GM12891 (cell line): Measurements from ENCODE around the gene PRICKLE1.

ENCODE experiments used
- PAX5 ChIP-seq: IDR thresholded peaks from 2 replicates; pipeline ENCODE4 v1.6.1; 2011; ENCODE audit warnings: low read length, moderate library complexity, mild to moderate bottlenecking; ENCODE audit not compliant: insufficient read depth, severe bottlenecking
- POLR2A ChIP-seq: IDR thresholded peaks from 2 replicates; pipeline ENCODE4 v1.6.1; 2011; ENCODE audit warnings: low read depth, low read length, control low read depth
- POLR2AphosphoS5 ChIP-seq: IDR thresholded peaks from 2 replicates; pipeline ENCODE4 v1.6.1; 2011; ENCODE audit warnings: low read depth, low read length, control low read depth
- SPI1 ChIP-seq: IDR thresholded peaks from 2 replicates; pipeline ENCODE4 v1.6.1; 2011; ENCODE audit warnings: low read depth, low read length, control low read depth
- TAF1 ChIP-seq: IDR thresholded peaks from 2 replicates; pipeline ENCODE4 v1.6.1; 2011; ENCODE audit warnings: low read depth, low read length, control low read depth

DNA sequence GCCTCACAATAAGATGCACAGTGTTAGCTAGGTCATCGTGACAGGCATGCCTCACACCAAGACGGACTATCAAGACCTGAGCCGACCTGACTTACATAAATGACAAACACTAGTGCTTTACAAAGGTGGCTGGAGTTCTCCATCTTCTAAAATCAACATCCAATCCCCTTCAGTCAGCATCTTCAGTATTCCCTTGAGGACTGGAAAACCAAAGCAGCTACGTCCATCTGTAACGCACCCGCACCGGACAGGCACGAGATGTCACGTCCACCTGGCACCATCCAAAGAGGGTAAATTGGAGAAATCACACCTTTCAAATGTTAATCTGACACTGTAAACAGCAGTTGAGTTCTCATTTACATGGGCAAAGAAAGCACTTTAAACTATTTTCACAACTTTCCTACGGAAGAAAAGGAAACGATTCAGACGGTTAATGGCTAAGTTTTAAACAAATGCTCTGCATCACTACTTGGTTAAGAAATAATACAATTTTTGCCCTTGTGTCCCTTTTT is 130.2 kb downstream of the PRICKLE1 start:
- TF ChIP-seq POLR2AphosphoS5 (no peak), SPI1 (no peak), POLR2A (no peak), TAF1 (no peak), PAX5 (no peak)
